Caco-2 (cell line): ENCODE measurements around the gene BPIFB1. TPM values are rescaled to one million over a fixed set of nuclear protein-coding genes. Genes with fewer than 3 reads are reported as not detected.

ENCODE experiments used
- BruUV-seq: library from RNA; stranded (reverse); fragments of 400-500 nt; replicated peaks from 2 replicates; lab custom pipeline; 2021; lab: Mats Ljungman, UMichigan
- CTCF ChIA-PET: fragments of 300-600 bp; sonication (Branson Sonifier 250); formaldehyde crosslinking; loops from one replicate; lab custom pipeline; 2022; ENCODE audit warnings: antibody characterized with exemption; lab: Charles Lee
- POLR2A ChIA-PET: fragments of 300-600 bp; sonication (Branson Sonifier 250); formaldehyde crosslinking; loops from one replicate; lab custom pipeline; 2022; ENCODE audit warnings: antibody characterized with exemption; lab: Charles Lee
- DNase-seq, 2 experiments: peaks; one replicate each; pipeline versions ENCODE4 v3.0.0 to v3.0.0-alpha.2; 2020 to 2022
- H3K27me3 ChIP-seq: replicated peaks from 2 replicates; pipeline ENCODE4 v1.6.0; 2011; ENCODE audit warnings: low read length; ENCODE audit not compliant: control insufficient read depth, insufficient read depth
- H3K36me3 ChIP-seq: 2 replicates; pipeline ENCODE4 v1.5.1; 2011; ENCODE audit warnings: low read length; ENCODE audit not compliant: control insufficient read depth, insufficient read depth
- H3K4me1 ChIP-seq: fragments of 250-450 bp; sonication (Bioruptor Pico); 2 replicates; pipeline ENCODE4 v1.5.1; 2020; ENCODE audit warnings: mild to moderate bottlenecking
- H3K4me3 ChIP-seq: 2 replicates; pipeline ENCODE4 v1.5.1; 2011; ENCODE audit warnings: low read depth, mild to moderate bottlenecking, control low read depth, low read length
- H3K9me3 ChIP-seq: fragments of 250-450 bp; sonication (Bioruptor Pico); 2 replicates; pipeline ENCODE4 v1.5.1; 2020; ENCODE audit warnings: mild to moderate bottlenecking, moderate library complexity
- H3K27ac Mint-ChIP-seq: one replicate; pipeline ENCODE4 v1.8.0; 2022; ENCODE audit warnings: mixed read lengths; ENCODE audit not compliant: unreplicated experiment
- H3K27me3 Mint-ChIP-seq: one replicate; pipeline ENCODE4 v1.8.0; 2022; ENCODE audit warnings: mixed read lengths; ENCODE audit not compliant: insufficient read depth, unreplicated experiment
- H3K36me3 Mint-ChIP-seq: one replicate; pipeline ENCODE4 v1.8.0; 2022; ENCODE audit warnings: mild to moderate bottlenecking, mixed read lengths; ENCODE audit not compliant: insufficient read depth, unreplicated experiment
- H3K4me1 Mint-ChIP-seq: one replicate; pipeline ENCODE4 v1.8.0; 2022; ENCODE audit warnings: low read depth, mixed read lengths; ENCODE audit not compliant: unreplicated experiment
- H3K4me3 Mint-ChIP-seq: one replicate; pipeline ENCODE4 v1.8.0; 2022; ENCODE audit warnings: mild to moderate bottlenecking, moderate library complexity, mixed read lengths; ENCODE audit not compliant: unreplicated experiment
- H3K9me3 Mint-ChIP-seq: one replicate; pipeline ENCODE4 v1.8.0; 2022; ENCODE audit warnings: mixed read lengths; ENCODE audit not compliant: unreplicated experiment
- intact Hi-C: fragments of 100-400 bp; cut with micrococcal nuclease; formaldehyde crosslinking; loops from one replicate; pipeline ENCODE4 v1.10.0; 2022; ENCODE audit not compliant: unreplicated experiment
- total RNA-seq: library from RNA; stranded (reverse); gene quantifications from 2 replicates; pipeline ENCODE4 v1.2.3, GENCODE V29; 2022
- TF ChIP-seq, protein P1 (sequence below), 2 experiments: fragments of 200-600 bp in 1 of 2; IDR thresholded peaks; 1 replicate in 1 of 2; 2 replicates in 1 of 2; pipeline versions ENCODE4 v1.5.1 to v1.8.0; 2011 to 2022; ENCODE audit warnings: antibody characterized with exemption in 1 of 2, control low read depth in 1 of 2, inconsistent platforms in 1 of 2, low read depth in 1 of 2, low read length in 1 of 2, mild to moderate bottlenecking in 1 of 2, moderate library complexity in 1 of 2; ENCODE audit not compliant: insufficient read depth in 1 of 2, severe bottlenecking in 1 of 2, unreplicated experiment in 1 of 2

BPIFB1 gene
- total RNA-seq, 1 experiment from 2014 or later, result not detected

DNA sequence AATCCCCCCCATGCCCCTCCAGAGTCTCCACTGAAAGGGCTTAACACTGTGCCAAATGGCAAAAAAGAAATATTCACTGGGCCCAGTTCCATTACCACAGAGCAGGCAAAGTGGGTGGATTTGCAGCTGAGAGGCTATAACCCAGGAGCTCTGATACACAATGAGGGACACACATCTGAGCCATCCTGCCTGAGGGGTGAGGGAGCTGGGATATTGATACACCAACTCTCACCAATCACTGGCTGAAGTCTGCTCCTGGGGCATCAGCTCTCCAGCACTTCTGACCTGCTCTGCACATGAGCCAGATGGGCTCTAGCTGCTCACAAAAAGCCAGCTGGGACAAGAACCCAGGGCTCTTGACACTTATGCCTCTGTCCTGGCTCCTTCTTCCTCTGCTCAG, 4.9 kb downstream of the BPIFB1 start:
- H3K36me3 ChIP-seq, result no peaks in the 10 kb centered on the region
- Mint-ChIP-seq H3K4me3 (no peak overlapping the region), H3K36me3 (no peaks in the 10 kb centered on the region), H3K9me3 (no peaks in the 10 kb centered on the region), H3K27me3 (peaks cover 32% of the 10 kb centered on the region), H3K4me1 (no peaks in the 10 kb centered on the region), H3K27ac (no peak overlapping the region)
- no peaks in the 10 kb centered on the region for H3K27me3 ChIP-seq
- CTCF ChIA-PET, result interaction anchor here (0.6 to 1.4 kb wide), 3 partner anchors 9 to 471 kb away, joined by 3 to 6 read pairs (median 5); no protein-coding TSS in a partner anchor
- H3K4me1 ChIP-seq, result no peaks in the 10 kb centered on the region
- TF ChIP-seq, protein P1, sequence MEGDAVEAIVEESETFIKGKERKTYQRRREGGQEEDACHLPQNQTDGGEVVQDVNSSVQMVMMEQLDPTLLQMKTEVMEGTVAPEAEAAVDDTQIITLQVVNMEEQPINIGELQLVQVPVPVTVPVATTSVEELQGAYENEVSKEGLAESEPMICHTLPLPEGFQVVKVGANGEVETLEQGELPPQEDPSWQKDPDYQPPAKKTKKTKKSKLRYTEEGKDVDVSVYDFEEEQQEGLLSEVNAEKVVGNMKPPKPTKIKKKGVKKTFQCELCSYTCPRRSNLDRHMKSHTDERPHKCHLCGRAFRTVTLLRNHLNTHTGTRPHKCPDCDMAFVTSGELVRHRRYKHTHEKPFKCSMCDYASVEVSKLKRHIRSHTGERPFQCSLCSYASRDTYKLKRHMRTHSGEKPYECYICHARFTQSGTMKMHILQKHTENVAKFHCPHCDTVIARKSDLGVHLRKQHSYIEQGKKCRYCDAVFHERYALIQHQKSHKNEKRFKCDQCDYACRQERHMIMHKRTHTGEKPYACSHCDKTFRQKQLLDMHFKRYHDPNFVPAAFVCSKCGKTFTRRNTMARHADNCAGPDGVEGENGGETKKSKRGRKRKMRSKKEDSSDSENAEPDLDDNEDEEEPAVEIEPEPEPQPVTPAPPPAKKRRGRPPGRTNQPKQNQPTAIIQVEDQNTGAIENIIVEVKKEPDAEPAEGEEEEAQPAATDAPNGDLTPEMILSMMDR (IDR thresholded peaks at IDR 0.05; ENCODE audit: insufficient read depth in 1 of 2, low read depth in 1 of 2, low read length in 1 of 2, severe bottlenecking in 1 of 2, unreplicated experiment in 1 of 2), result no peak
- BruUV-seq, result no TSS peak
- intact Hi-C loops, result no loop called here
- no peak for DNase-seq
- POLR2A ChIA-PET, result interaction anchor here (0.5 kb wide), 1 partner anchor 468 kb away, joined by 6 read pairs; the partner anchor contains the start of gene MAPRE1
- no peak overlapping the region for H3K4me3 ChIP-seq
- no peaks in the 10 kb centered on the region for H3K9me3 ChIP-seq

GRCh38 chr20:33290852-33291251, 7.8 kb downstream of the BPIFB1 start:
- no TSS peak for BruUV-seq
- H3K27ac Mint-ChIP-seq, result no peak overlapping the region
- CTCF ChIA-PET, result interaction anchor here (0.6 to 2.5 kb wide), 2 partner anchors 28 to 176 kb away, joined by 5 to 9 read pairs; no protein-coding TSS in a partner anchor
- no peaks in the 10 kb centered on the region for H3K36me3 ChIP-seq
- peaks cover 37% of the 10 kb centered on the region for H3K27me3 Mint-ChIP-seq
- intact Hi-C loops, result no loop called here
- H3K4me1 ChIP-seq, result no peaks in the 10 kb centered on the region
- no peak overlapping the region for H3K4me3 ChIP-seq
- DNase-seq, result no peak
- no peak overlapping the region for H3K4me3 Mint-ChIP-seq
- H3K36me3 Mint-ChIP-seq, result no peaks in the 10 kb centered on the region
- no peaks in the 10 kb centered on the region for H3K4me1 Mint-ChIP-seq
- no peaks in the 10 kb centered on the region for H3K9me3 ChIP-seq
- H3K27me3 ChIP-seq, result no peaks in the 10 kb centered on the region
- TF ChIP-seq, protein P1 (IDR thresholded peaks at IDR 0.05; ENCODE audit: insufficient read depth in 1 of 2, low read depth in 1 of 2, low read length in 1 of 2, severe bottlenecking in 1 of 2, unreplicated experiment in 1 of 2), result no peak
- POLR2A ChIA-PET, result no interaction called here
- no peaks in the 10 kb centered on the region for H3K9me3 Mint-ChIP-seq

DNA sequence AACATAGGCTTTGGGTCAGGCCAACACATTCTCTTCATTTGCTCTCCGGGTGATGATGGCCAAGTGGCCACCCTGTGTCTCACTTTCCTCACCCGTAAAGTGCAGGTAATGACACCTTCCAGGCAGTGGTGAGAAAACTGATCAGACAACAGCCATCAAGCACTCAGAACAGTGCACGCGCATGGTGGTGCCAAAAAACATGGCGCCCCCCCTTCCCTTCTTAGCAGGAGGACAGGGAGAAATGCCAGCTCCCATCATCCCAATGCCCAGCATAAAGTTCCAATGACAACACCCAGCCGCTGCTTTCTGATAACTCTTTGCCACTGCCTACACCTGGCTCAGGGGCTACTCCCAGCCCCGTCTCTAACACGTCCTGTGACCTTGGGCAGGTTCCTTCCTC, 8.4 kb downstream of the BPIFB1 start:
- POLR2A ChIA-PET, result no interaction called here
- intact Hi-C loops, result no loop called here

More for the DNA sequence above, 8.4 kb downstream of the BPIFB1 start:
- Mint-ChIP-seq H3K27me3 (peaks cover 37% of the 10 kb centered on the region), H3K4me3 (no peak overlapping the region), H3K9me3 (no peaks in the 10 kb centered on the region), H3K27ac (no peak overlapping the region), H3K36me3 (no peaks in the 10 kb centered on the region), H3K4me1 (no peaks in the 10 kb centered on the region)
- no TSS peak for BruUV-seq
- no peak for DNase-seq
- H3K27me3 ChIP-seq, result no peaks in the 10 kb centered on the region
- H3K4me3 ChIP-seq, result no peak overlapping the region
- CTCF ChIA-PET, result interaction anchor here (0.6 to 2.5 kb wide), 2 partner anchors 29 to 176 kb away, joined by 5 to 9 read pairs; no protein-coding TSS in a partner anchor
- H3K9me3 ChIP-seq, result no peaks in the 10 kb centered on the region
- no peaks in the 10 kb centered on the region for H3K36me3 ChIP-seq
- no peaks in the 10 kb centered on the region for H3K4me1 ChIP-seq
- TF ChIP-seq, protein P1 (IDR thresholded peaks at IDR 0.05; ENCODE audit: insufficient read depth in 1 of 2, low read depth in 1 of 2, low read length in 1 of 2, severe bottlenecking in 1 of 2, unreplicated experiment in 1 of 2), result no peak
